Measurements from ENCODE around the gene SUDS3. TPM values are rescaled to one million over a fixed set of nuclear protein-coding genes. Genes with fewer than 3 reads are reported as not detected.
"Not testable (repeated sequence)": the region's sequence is repeated elsewhere in the genome, so short reads cannot be mapped to it uniquely, and the experiment has no call there.

SUDS3 gene
- total and polyA plus RNA-seq, 4 donors, result 6.7 to 22.8 (median 12.3) TPM

DNA sequence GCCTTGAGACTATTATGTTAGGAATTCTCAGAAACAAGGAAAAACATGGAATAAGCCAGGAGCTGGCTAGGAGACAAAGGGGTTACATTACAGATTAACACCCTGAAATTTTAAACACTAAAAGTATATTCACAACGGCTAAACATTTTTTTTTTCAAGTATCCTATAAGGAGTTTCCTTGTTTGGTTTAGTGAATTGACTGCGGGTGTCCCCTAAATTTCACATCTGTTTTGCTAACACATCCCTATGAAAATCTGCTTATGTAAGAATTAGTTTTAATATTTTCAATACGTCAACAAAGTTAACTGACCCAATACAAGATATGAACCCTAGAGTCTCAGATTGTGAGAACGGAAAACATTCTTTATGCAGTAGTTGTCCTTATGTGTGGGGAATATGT is 22.6 kb upstream of the SUDS3 start:
- H3K4me1 ChIP-seq (ENCODE audit: control insufficient read depth in 4 of 4, insufficient read depth in 4 of 4, low read length in 3 of 4), result peaks cover 4 to 33% (median 22%) of the 10 kb centered on the region in 4 donors

DNA sequence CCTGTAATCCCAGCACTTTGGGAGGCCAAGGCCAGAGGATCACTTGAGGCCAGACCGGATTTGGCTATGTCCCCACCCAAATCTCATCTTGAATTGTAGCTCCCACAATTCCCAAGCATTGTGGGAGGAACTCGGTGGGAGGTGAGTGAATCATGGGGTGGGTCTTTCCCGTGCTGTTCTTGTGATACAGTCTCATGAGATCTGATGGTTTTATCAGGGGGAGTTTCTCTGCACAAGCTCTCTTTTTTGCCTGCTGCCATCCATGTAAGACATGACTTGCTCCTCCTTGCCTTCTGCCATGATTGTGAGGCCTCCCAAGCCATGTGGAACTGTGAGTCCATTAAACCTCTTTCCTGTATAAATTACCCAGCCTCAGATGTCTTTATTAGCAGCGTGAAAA is 21.9 kb upstream of the SUDS3 start:
- H3K9me3 ChIP-seq (ENCODE audit: control insufficient read depth in 4 of 4, low read length in 3 of 4); H3K27ac ChIP-seq (ENCODE audit: low read depth in 1 of 2, low read length in 2 of 2); H3K36me3 ChIP-seq (ENCODE audit: control insufficient read depth in 4 of 4, insufficient read depth in 3 of 4, low read depth in 1 of 4, low read length in 3 of 4); H3K27me3 ChIP-seq (ENCODE audit: control insufficient read depth in 4 of 4, insufficient read depth in 4 of 4, low read length in 3 of 4); H3K4me3 ChIP-seq (ENCODE audit: low read depth in 1 of 3, low read length in 3 of 3); DNase-seq (ENCODE audit: low spot score); H3K9ac ChIP-seq (ENCODE audit: low read depth in 1 of 2, low read length in 2 of 2): not testable (repeated sequence)
- peaks cover 4 to 36% (median 24%) of the 10 kb centered on the region in 4 donors for H3K4me1 ChIP-seq (ENCODE audit: control insufficient read depth in 4 of 4, insufficient read depth in 4 of 4, low read length in 3 of 4)
- 95% methylated on average over 4 of the region's 4 CpGs for WGBS

More for the DNA sequence above, 22.6 kb upstream of the SUDS3 start:
- Histone ChIP-seq H3K9me3 (ENCODE audit: control insufficient read depth in 4 of 4, low read length in 3 of 4) (no peaks in the 10 kb centered on the region), H3K4me3 (ENCODE audit: low read depth in 1 of 3, low read length in 3 of 3) (no peak overlapping the region), H3K27me3 (ENCODE audit: control insufficient read depth in 4 of 4, insufficient read depth in 4 of 4, low read length in 3 of 4) (no peaks in the 10 kb centered on the region), H3K9ac (ENCODE audit: low read depth in 1 of 2, low read length in 2 of 2) (no peak overlapping the region), H3K36me3 (ENCODE audit: control insufficient read depth in 4 of 4, insufficient read depth in 3 of 4, low read depth in 1 of 4, low read length in 3 of 4) (no peaks in the 10 kb centered on the region), H3K27ac (ENCODE audit: low read depth in 1 of 2, low read length in 2 of 2) (no peak overlapping the region)
- WGBS, result 95% methylated on average over 4 of the region's 4 CpGs
- TF ChIP-seq, protein P1, sequence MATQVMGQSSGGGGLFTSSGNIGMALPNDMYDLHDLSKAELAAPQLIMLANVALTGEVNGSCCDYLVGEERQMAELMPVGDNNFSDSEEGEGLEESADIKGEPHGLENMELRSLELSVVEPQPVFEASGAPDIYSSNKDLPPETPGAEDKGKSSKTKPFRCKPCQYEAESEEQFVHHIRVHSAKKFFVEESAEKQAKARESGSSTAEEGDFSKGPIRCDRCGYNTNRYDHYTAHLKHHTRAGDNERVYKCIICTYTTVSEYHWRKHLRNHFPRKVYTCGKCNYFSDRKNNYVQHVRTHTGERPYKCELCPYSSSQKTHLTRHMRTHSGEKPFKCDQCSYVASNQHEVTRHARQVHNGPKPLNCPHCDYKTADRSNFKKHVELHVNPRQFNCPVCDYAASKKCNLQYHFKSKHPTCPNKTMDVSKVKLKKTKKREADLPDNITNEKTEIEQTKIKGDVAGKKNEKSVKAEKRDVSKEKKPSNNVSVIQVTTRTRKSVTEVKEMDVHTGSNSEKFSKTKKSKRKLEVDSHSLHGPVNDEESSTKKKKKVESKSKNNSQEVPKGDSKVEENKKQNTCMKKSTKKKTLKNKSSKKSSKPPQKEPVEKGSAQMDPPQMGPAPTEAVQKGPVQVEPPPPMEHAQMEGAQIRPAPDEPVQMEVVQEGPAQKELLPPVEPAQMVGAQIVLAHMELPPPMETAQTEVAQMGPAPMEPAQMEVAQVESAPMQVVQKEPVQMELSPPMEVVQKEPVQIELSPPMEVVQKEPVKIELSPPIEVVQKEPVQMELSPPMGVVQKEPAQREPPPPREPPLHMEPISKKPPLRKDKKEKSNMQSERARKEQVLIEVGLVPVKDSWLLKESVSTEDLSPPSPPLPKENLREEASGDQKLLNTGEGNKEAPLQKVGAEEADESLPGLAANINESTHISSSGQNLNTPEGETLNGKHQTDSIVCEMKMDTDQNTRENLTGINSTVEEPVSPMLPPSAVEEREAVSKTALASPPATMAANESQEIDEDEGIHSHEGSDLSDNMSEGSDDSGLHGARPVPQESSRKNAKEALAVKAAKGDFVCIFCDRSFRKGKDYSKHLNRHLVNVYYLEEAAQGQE (IDR thresholded peaks at IDR 0.05), result no peak
- TF ChIP-seq EGR1 (IDR thresholded peaks at IDR 0.05; ENCODE audit: low read depth in 2 of 2), result no peak
- TF ChIP-seq, protein P2, sequence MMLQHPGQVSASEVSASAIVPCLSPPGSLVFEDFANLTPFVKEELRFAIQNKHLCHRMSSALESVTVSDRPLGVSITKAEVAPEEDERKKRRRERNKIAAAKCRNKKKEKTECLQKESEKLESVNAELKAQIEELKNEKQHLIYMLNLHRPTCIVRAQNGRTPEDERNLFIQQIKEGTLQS (IDR thresholded peaks at IDR 0.05), result no peak
- no peak for TF ChIP-seq GABPA (IDR thresholded peaks at IDR 0.05 in 1 of 2, conservative IDR thresholded peaks at IDR 0.05 in 1 of 2)
- TF ChIP-seq, protein P3, sequence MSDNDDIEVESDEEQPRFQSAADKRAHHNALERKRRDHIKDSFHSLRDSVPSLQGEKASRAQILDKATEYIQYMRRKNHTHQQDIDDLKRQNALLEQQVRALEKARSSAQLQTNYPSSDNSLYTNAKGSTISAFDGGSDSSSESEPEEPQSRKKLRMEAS (IDR thresholded peaks at IDR 0.05), result no peak
- no peak for TF ChIP-seq SP1 (IDR thresholded peaks at IDR 0.05)
- no peak for TF ChIP-seq HNF4A (conservative IDR thresholded peaks at IDR 0.05)
- no peak for TF ChIP-seq RXRA (IDR thresholded peaks at IDR 0.05)
- TF ChIP-seq NR2F2 (IDR thresholded peaks at IDR 0.05), result no peak
- TF ChIP-seq, protein P4, sequence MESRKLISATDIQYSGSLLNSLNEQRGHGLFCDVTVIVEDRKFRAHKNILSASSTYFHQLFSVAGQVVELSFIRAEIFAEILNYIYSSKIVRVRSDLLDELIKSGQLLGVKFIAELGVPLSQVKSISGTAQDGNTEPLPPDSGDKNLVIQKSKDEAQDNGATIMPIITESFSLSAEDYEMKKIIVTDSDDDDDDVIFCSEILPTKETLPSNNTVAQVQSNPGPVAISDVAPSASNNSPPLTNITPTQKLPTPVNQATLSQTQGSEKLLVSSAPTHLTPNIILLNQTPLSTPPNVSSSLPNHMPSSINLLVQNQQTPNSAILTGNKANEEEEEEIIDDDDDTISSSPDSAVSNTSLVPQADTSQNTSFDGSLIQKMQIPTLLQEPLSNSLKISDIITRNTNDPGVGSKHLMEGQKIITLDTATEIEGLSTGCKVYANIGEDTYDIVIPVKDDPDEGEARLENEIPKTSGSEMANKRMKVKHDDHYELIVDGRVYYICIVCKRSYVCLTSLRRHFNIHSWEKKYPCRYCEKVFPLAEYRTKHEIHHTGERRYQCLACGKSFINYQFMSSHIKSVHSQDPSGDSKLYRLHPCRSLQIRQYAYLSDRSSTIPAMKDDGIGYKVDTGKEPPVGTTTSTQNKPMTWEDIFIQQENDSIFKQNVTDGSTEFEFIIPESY (IDR thresholded peaks at IDR 0.05), result no peak
- no peak for TF ChIP-seq FOXA1 (IDR thresholded peaks at IDR 0.05)
- TF ChIP-seq RAD21 (IDR thresholded peaks at IDR 0.05), result no peak
- TF ChIP-seq, protein P5, sequence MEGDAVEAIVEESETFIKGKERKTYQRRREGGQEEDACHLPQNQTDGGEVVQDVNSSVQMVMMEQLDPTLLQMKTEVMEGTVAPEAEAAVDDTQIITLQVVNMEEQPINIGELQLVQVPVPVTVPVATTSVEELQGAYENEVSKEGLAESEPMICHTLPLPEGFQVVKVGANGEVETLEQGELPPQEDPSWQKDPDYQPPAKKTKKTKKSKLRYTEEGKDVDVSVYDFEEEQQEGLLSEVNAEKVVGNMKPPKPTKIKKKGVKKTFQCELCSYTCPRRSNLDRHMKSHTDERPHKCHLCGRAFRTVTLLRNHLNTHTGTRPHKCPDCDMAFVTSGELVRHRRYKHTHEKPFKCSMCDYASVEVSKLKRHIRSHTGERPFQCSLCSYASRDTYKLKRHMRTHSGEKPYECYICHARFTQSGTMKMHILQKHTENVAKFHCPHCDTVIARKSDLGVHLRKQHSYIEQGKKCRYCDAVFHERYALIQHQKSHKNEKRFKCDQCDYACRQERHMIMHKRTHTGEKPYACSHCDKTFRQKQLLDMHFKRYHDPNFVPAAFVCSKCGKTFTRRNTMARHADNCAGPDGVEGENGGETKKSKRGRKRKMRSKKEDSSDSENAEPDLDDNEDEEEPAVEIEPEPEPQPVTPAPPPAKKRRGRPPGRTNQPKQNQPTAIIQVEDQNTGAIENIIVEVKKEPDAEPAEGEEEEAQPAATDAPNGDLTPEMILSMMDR (IDR thresholded peaks at IDR 0.05; ENCODE audit: low read depth, low read length, missing input control), result no peak
- no peak for TF ChIP-seq FOXA2 (IDR thresholded peaks at IDR 0.05)
- TF ChIP-seq HNF4G (IDR thresholded peaks at IDR 0.05), result no peak
- no peak for DNase-seq (ENCODE audit: low spot score)
